HCT116 (cell line): ENCODE results near the gene GIMAP8. TPM values are rescaled to one million over a fixed set of nuclear protein-coding genes. Genes with fewer than 3 reads are reported as not detected.

Experiments
- ATAC-seq: fragments of 200-7000 bp; cut with Tn5 transposase; 2 replicates; pipeline ENCODE4 v1.9.1; 2020; ENCODE audit warnings: mild to moderate bottlenecking, moderate library complexity
- BruUV-seq: library from RNA; stranded (reverse); fragments of 400-500 nt; replicated peaks from 2 replicates; lab custom pipeline; 2021; lab: Mats Ljungman, UMichigan
- CTCF ChIA-PET: fragments of 300-600 bp; sonication (Branson Sonifier 250); formaldehyde crosslinking; loops from one replicate; lab custom pipeline; 2021; ENCODE audit warnings: antibody characterized with exemption; lab: Charles Lee
- POLR2A ChIA-PET: fragments of 300-600, 350-600 bp; sonication (Branson Sonifier 250); formaldehyde crosslinking; loops from one replicate; lab custom pipeline; 2021; ENCODE audit warnings: antibody characterized with exemption; lab: Charles Lee
- RAD21 ChIA-PET, 2 experiments: fragments of 300-600 bp; sonication (Branson Sonifier 250); formaldehyde crosslinking; loops; one replicate each; lab custom pipeline; 2023; ENCODE audit warnings: low total read pairs in 2 of 2; ENCODE audit not compliant: uncharacterized antibody in 2 of 2, unreplicated experiment in 2 of 2, low non-redundant PET in 1 of 2; lab: Charles Lee
- DNase-seq: peaks from one replicate; pipeline ENCODE4 v3.0.0-alpha.2; 2010; ENCODE audit warnings: low read depth, low spot score
- H2AFZ ChIP-seq: fragments of 200-600 bp; shearing (Covaris generic), sonication (generic); 2 replicates; pipeline ENCODE4 v1.6.1; 2017; ENCODE audit warnings: low read depth, mixed run types, mixed read lengths, antibody characterized with exemption, low read length; ENCODE audit not compliant: poor library complexity, severe bottlenecking
- H3K27ac ChIP-seq: 2 replicates; pipeline ENCODE4 v1.5.1; 2012; ENCODE audit warnings: low read depth, low read length
- H3K27me3 ChIP-seq: fragments of 200-600 bp; sonication (generic); 2 replicates; pipeline ENCODE4 v1.6.1; 2016; ENCODE audit warnings: mixed run types, low read length, mixed read lengths; ENCODE audit not compliant: insufficient read depth
- H3K36me3 ChIP-seq, 2 experiments: fragments of 200-500 bp in 1 of 2; fragments of 200-600 bp in 1 of 2; sonication (Bioruptor generic) in 1 of 2; sonication (generic) in 1 of 2; 2 replicates each; pipeline versions ENCODE4 v1.5.1 to v1.6.1; 2014 to 2016; ENCODE audit warnings: low read length in 2 of 2, inconsistent platforms in 1 of 2, mixed read lengths in 1 of 2, mixed run types in 1 of 2; ENCODE audit not compliant: insufficient read depth in 2 of 2, control insufficient read depth in 1 of 2
- H3K4me1 ChIP-seq, 2 experiments: fragments of 200-600 bp in 1 of 2; sonication (generic) in 1 of 2; 2 replicates each; pipeline versions ENCODE4 v1.5.1 to v1.6.1; 2012 to 2017; ENCODE audit warnings: low read length in 2 of 2, inconsistent platforms in 1 of 2, mild to moderate bottlenecking in 1 of 2, mixed read lengths in 1 of 2, mixed run types in 1 of 2, moderate library complexity in 1 of 2; ENCODE audit not compliant: insufficient read depth in 2 of 2, control insufficient read depth in 1 of 2
- H3K4me2 ChIP-seq: fragments of 200-600 bp; sonication (generic); 2 replicates; pipeline ENCODE4 v1.6.1; 2017; ENCODE audit warnings: mixed run types, low read length, mixed read lengths
- H3K4me3 ChIP-seq, 2 experiments: fragments of 200-600 bp in 1 of 2; sonication (generic) in 1 of 2; replicated peaks in 1 of 2; 2 replicates each; pipeline ENCODE4 v1.5.1; 2011 to 2016; ENCODE audit warnings: low read length in 2 of 2, control low read depth in 1 of 2, low read depth in 1 of 2, mild to moderate bottlenecking in 1 of 2, mixed read lengths in 1 of 2, mixed run types in 1 of 2
- H3K79me2 ChIP-seq: fragments of 200-600 bp; sonication (generic); 2 replicates; pipeline ENCODE4 v1.6.1; 2017; ENCODE audit warnings: mild to moderate bottlenecking, mixed run types, low read length, moderate library complexity, mixed read lengths; ENCODE audit not compliant: insufficient read depth
- H3K9ac ChIP-seq: fragments of 200-600 bp; sonication (generic); 2 replicates; pipeline ENCODE4 v1.6.1; 2016; ENCODE audit warnings: low read length, mixed read lengths
- H3K9me2 ChIP-seq: fragments of 200-600 bp; sonication (generic), shearing (Covaris generic); 2 replicates; pipeline ENCODE4 v1.6.1; 2017; ENCODE audit warnings: mixed run types, mild to moderate bottlenecking, moderate library complexity; ENCODE audit not compliant: insufficient read depth
- H3K9me3 ChIP-seq, 2 experiments: fragments of 200-500 bp in 1 of 2; fragments of 200-600 bp in 1 of 2; sonication (Bioruptor generic) in 1 of 2; sonication (generic) in 1 of 2; 2 replicates each; pipeline ENCODE4 v1.6.1; 2014 to 2017; ENCODE audit warnings: low read length in 2 of 2, mixed read lengths in 2 of 2, inconsistent platforms in 1 of 2, low read depth in 1 of 2, mild to moderate bottlenecking in 1 of 2, mixed run types in 1 of 2, moderate library complexity in 1 of 2; ENCODE audit not compliant: control insufficient read depth in 1 of 2, insufficient read depth in 1 of 2
- H4K20me1 ChIP-seq: fragments of 200-600 bp; sonication (generic), shearing (Covaris generic); 2 replicates; pipeline ENCODE4 v1.6.1; 2017; ENCODE audit warnings: mixed run types, mild to moderate bottlenecking, moderate library complexity; ENCODE audit not compliant: insufficient read depth
- ATF3 ChIP-seq: IDR thresholded peaks from 2 replicates; pipeline ENCODE4 v1.6.1; 2012
- ELF1 ChIP-seq: IDR thresholded peaks from 2 replicates; pipeline ENCODE4 v1.6.1; 2012; ENCODE audit warnings: low read depth, borderline replicate concordance
- EZH2 ChIP-seq: fragments of 200-600 bp; sonication (generic); IDR thresholded peaks from 2 replicates; pipeline ENCODE4 v1.6.1; 2017; ENCODE audit warnings: antibody characterized with exemption, mixed run types
- JUND ChIP-seq: IDR thresholded peaks from 2 replicates; pipeline ENCODE4 v1.6.1; 2012
- REST ChIP-seq: IDR thresholded peaks from 2 replicates; pipeline ENCODE4 v1.6.1; 2012; ENCODE audit warnings: low read depth
- SIN3A ChIP-seq: IDR thresholded peaks from 2 replicates; pipeline ENCODE4 v1.6.1; 2012; ENCODE audit warnings: low read depth
- SRF ChIP-seq: IDR thresholded peaks from 2 replicates; pipeline ENCODE4 v1.6.1; 2012; ENCODE audit warnings: low read depth
- ZBTB33 ChIP-seq: IDR thresholded peaks from 2 replicates; pipeline ENCODE4 v1.6.1; 2011; ENCODE audit warnings: mild to moderate bottlenecking, low read length, moderate library complexity; ENCODE audit not compliant: insufficient replicate concordance; ENCODE audit errors: extremely low read depth
- intact Hi-C: fragments of 100-400 bp; cut with micrococcal nuclease; formaldehyde crosslinking; loops from 2 replicates; pipeline ENCODE4 v1.10.0; 2022
- total RNA-seq: library from RNA; stranded (reverse); gene quantifications from one replicate; pipeline ENCODE4 v1.2.1, GENCODE V29; 2021; ENCODE audit not compliant: unreplicated experiment

The GIMAP8 gene
- total RNA-seq, 1 experiment from 2014 or later, result 0.15 TPM

GRCh38 chr7:150507947-150508602, 57.6 kb downstream of the GIMAP8 start:
- no peak overlapping the region for H3K27ac ChIP-seq
- H3K36me3 ChIP-seq, result no peaks in the 10 kb centered on the region
- no peaks in the 10 kb centered on the region for H3K9me2 ChIP-seq
- RAD21 ChIA-PET, result no interaction called here
- H3K4me3 ChIP-seq, result no peak overlapping the region
- POLR2A ChIA-PET, result no interaction called here
- H3K4me1 ChIP-seq, result no peaks in the 10 kb centered on the region
- CTCF ChIA-PET, result no interaction called here
- TF ChIP-seq ELF1 (no peak), REST (no peak), SIN3A (no peak), SRF (no peak), JUND (no peak)
- no peak for DNase-seq
- no peaks in the 10 kb centered on the region for H3K9me3 ChIP-seq
- no peaks in the 10 kb centered on the region for H4K20me1 ChIP-seq
- intact Hi-C loops, result no loop called here
- no TSS peak for BruUV-seq
- no peaks in the 10 kb centered on the region for H3K79me2 ChIP-seq
- H3K27me3 ChIP-seq, result peaks cover 19% of the 10 kb centered on the region
- no peak for ATAC-seq
- no peak overlapping the region for H3K4me2 ChIP-seq
- H3K9ac ChIP-seq, result no peak overlapping the region
- H2AFZ ChIP-seq, result no peak overlapping the region

DNA sequence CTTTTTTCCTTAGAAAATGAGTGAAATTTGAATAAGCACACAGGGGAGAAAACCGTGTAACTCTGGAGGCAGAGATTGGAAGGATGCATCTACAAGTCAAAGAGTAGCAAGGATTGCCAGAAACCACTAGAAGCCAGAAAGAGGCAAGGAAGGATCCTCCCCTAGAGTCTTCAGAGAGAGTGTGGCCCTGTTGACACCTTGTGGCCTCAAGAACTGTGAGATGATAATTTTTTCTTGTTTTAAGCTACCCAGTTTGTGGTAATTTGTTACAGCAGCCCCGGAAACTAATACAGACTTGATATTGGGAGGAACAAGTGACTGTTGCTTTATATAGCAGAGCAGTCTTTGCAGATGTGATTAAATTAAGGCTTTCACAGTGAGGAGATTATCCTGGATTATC, 60.6 kb downstream of the GIMAP8 start:
- H3K79me2 ChIP-seq, result no peaks in the 10 kb centered on the region
- ATAC-seq (no peak), DNase-seq (no peak)
- H3K27ac ChIP-seq, result no peak overlapping the region
- no peak overlapping the region for H2AFZ ChIP-seq
- RAD21 ChIA-PET, result no interaction called here
- H3K27me3 ChIP-seq, result peaks cover 39% of the 10 kb centered on the region
- H4K20me1 ChIP-seq, result no peaks in the 10 kb centered on the region
- no peaks in the 10 kb centered on the region for H3K9me2 ChIP-seq
- CTCF ChIA-PET, result no interaction called here
- no peak overlapping the region for H3K9ac ChIP-seq
- H3K4me2 ChIP-seq, result no peak overlapping the region
- no peaks in the 10 kb centered on the region for H3K36me3 ChIP-seq
- no peak for TF ChIP-seq ATF3
- TF ChIP-seq EZH2, result no peak
- TF ChIP-seq ZBTB33, result no peak
- TF ChIP-seq REST, result no peak
- no peaks in the 10 kb centered on the region for H3K9me3 ChIP-seq
- no peaks in the 10 kb centered on the region for H3K4me1 ChIP-seq
- POLR2A ChIA-PET, result no interaction called here
- BruUV-seq, result no TSS peak
- H3K4me3 ChIP-seq, result no peak overlapping the region
- intact Hi-C loops, result no loop called here
